SH-SY5Y (cell line): ENCODE results near the gene SLC39A7.

Experiments
- GATA2 ChIP-seq: IDR thresholded peaks from 2 replicates; pipeline ENCODE4 v1.6.1; 2011; ENCODE audit warnings: mild to moderate bottlenecking, low read depth, low read length
- GATA3 ChIP-seq: IDR thresholded peaks from 2 replicates; pipeline ENCODE4 v1.6.1; 2011; ENCODE audit warnings: low read depth, mild to moderate bottlenecking, low read length, moderate library complexity

- TF ChIP-seq GATA2: no peak
- TF ChIP-seq GATA3: no peak
Measured at GRCh38 chr6:33172688-33173534, 27.8 kb upstream of the SLC39A7 start.
